Esophagus squamous epithelium (tissue), 4 donors: ENCODE measurements around the gene ADAP1.

Experiments used
- POLR2A ChIP-seq, 4 donors: fragments of 450-650 bp; IDR thresholded peaks; one replicate each; pipeline ENCODE4 v1.6.1; 2017; ENCODE audit warnings: antibody characterized with exemption in 4 of 4, mild to moderate bottlenecking in 4 of 4, moderate library complexity in 3 of 4
- TF ChIP-seq, protein P1 (sequence below), 6 experiments: fragments of 450-650 bp in 4 of 6; fragments of 200-600 bp in 2 of 6; sonication (generic) in 2 of 6; IDR thresholded peaks; one replicate each; pipeline ENCODE4 v1.5.1; 2016 to 2019; ENCODE audit warnings: antibody characterized with exemption in 6 of 6, mild to moderate bottlenecking in 4 of 6, moderate library complexity in 4 of 6

DNA sequence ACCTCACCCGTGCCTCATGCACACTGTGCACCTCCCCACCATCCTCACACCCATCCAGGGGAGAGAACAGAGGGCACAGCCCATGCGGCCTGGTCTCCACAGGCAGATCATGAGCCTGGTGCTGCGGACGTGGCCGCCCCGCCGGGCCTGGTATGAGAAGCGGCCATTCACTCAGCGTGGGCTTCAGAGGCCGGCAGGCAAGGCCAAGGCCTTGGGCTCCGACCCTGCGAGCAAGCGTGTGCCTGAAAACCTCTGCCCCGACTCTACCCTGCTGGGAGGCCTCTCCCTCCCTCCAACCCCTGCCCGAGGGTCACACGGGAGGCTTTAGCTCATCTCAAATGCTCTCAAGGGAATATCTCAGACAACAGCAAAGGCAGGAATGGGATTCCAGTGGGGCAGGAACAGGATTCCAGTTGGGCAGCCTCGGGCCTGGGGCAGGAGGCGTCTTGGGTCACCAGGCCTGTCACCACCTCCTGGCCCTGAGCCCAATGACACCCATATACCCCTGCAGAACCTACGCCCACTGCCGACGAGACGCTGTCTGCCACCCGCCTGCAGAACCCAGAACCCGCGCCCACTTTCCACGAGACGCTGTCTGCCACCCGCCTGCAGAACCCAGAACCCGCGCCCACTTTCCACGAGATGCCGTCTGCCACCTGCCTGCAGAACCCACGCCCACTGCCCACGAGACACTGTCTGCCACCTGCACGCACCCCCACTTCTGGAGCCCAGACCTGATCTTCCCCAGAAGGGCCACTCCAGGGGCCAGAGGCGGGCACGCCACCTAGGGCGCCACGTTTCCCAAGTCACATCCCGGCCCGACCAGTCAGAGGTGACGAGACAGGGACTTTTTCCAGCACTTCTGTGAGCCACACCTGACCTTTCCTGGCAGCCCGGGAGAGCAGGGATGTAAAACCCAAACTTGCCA lies 38.9 kb downstream of the ADAP1 start:
- TF ChIP-seq, protein P1, sequence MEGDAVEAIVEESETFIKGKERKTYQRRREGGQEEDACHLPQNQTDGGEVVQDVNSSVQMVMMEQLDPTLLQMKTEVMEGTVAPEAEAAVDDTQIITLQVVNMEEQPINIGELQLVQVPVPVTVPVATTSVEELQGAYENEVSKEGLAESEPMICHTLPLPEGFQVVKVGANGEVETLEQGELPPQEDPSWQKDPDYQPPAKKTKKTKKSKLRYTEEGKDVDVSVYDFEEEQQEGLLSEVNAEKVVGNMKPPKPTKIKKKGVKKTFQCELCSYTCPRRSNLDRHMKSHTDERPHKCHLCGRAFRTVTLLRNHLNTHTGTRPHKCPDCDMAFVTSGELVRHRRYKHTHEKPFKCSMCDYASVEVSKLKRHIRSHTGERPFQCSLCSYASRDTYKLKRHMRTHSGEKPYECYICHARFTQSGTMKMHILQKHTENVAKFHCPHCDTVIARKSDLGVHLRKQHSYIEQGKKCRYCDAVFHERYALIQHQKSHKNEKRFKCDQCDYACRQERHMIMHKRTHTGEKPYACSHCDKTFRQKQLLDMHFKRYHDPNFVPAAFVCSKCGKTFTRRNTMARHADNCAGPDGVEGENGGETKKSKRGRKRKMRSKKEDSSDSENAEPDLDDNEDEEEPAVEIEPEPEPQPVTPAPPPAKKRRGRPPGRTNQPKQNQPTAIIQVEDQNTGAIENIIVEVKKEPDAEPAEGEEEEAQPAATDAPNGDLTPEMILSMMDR (IDR thresholded peaks at IDR 0.05), result no peak
- TF ChIP-seq POLR2A (IDR thresholded peaks at IDR 0.05), result no peak
